Right lung (tissue), 5 donors: ENCODE measurements around the gene MARCHF10. TPM values are rescaled to one million over a fixed set of nuclear protein-coding genes. Genes with fewer than 3 reads are reported as not detected.

Source experiments
- DNase-seq, 2 donors: peaks; one replicate each; pipeline ENCODE4 v3.0.0-alpha.2; 2013
- polyA plus RNA-seq, 5 donors: library from polyadenylated mRNA; unstranded; fragments of 120-200 nt; gene quantifications; one replicate each; pipeline versions ENCODE4 v1.2.1 to v1.2.3, GENCODE V29; 2013; ENCODE audit warnings: inconsistent platforms in 1 of 5, low replicate concordance in 1 of 5; ENCODE audit not compliant: insufficient read length in 5 of 5, insufficient read depth in 1 of 5

The MARCHF10 gene
- polyA plus RNA-seq, 5 donors = 1.1 to 3.7 (median 2.7) TPM

DNA sequence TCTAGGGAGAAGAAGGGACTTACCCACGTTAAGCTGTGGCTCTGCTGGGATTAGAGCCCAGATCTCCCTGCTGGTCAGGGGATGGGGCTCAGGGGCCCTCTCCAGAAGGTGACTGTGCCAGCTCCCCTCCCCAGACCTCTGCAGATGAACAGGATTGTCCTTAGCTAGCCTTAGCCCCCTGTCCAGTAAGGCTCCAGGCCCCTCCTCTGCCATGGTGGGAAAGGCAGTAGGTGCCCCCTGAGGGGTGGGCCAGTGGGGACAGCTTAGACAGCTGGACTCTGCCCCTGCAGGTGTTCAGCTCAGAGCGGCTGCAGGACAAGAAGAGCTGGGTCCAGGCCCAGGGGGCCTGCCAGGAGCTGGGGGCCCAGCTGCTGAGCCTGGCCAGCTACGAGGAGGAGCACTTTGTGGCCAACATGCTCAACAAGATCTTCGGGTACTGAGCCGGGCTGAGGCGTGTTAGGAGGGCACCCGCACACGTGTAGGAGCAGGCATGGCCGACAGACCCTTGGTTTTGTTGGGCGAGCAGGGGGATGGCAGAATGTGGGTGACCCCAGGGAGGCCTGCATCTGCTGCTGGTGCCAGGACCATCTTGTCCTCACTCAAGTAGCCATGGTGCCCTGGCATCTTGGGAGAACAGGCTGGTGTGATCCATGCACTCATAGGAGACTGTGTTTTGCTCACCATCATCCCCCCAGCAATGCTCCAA, 129.7 kb downstream of the MARCHF10 start:
- no peak for DNase-seq

DNA sequence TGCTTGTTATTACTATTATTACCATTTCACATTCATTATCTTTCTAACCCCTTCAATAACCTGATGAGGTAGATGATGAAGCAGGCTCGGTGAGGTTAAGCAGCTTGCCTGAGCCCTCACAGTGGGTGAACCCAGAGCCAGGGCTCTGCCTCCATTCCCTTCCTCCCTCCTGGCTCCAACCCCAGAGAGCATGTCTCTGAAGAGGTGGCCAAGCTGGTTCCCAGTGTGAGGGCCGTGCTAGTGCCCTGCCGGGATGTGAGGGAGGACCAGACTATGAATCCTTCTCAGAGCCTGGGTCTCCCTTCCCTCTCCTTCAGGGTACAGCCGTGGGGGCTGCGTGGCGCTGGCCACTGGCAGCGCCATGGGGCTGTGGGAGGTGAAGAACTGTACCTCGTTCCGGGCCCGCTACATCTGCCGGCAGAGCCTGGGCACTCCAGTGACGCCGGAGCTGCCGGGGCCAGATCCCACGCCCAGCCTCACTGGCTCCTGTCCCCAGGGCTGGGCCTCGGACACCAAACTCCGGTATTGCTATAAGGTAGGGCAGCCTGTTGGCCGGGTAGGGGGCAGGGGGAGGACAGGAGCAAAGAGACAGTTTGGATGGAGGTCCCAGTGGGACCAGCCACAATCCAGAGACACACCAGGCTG, 131.0 kb downstream of the MARCHF10 start:
- no peak for DNase-seq

- DNase-seq = no peak
Measured at GRCh38 chr17:62676231-62676943, 131.7 kb downstream of the MARCHF10 start.

- DNase-seq = no peak
Measured at GRCh38 chr17:62675701-62676100, 132.4 kb downstream of the MARCHF10 start.

DNA sequence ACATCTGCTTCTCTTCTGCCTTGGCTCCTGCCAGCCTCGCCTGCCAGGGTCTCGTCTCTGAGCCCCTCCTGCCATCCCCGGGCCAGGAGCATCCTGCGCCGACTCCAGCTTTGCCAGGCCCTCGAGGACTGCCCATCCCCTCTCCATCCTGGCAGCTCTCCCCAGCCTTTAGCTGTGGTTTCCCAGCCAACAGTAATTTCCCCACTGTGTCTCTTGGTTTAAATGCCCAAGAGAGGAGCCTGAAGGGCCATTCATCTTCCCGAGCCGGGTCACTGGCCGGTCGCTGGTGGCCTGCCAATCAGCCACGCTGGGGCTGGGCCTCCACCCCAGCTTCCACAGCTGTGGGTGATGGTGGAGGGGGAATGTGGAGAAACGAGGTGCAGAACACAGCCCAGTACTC, 132.9 kb downstream of the MARCHF10 start:
- no peak for DNase-seq

DNA sequence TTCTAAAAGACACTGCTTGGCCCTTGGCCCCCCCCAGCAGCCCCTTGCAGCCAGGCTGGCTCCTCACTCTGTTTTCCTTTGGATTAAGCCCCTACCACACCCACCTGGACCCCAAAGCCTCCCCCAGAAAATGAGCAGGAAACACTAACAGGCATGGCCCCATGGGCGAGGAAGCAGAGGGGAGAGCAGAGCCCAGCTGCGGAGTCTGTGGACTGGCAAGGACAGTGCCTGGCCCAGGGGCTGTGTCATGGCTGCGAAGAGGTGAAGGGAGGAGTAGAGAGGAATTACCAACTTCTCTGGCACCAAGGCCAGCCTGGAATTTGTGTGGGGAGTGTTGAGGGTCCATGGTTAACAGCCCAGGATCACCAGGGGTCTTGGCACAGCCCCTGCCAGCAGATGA, 133.3 kb downstream of the MARCHF10 start:
- no peak for DNase-seq

DNA sequence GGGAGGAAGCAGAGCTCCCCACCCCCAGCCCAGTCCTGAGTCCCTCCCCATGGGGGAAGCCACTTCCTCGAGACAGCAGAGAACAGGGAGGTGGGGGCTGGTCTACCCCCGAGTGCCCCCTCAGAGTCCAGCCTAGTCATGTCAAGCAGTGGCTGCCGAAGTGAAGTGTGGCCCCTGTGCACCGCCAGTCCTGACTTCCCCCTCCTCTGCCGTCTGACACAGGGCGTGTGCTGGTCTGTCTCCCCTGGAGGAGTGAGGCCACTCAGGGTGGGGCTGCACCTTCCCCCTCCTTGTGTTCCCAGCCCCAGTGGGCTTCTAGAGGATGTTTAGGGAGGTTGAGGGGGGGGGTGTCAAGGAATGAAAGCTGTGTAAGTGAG, 133.8 kb downstream of the MARCHF10 start:
- DNase-seq = no peak

- no peak for DNase-seq
Measured at GRCh38 chr17:62673614-62674362, 134.3 kb downstream of the MARCHF10 start.

GRCh38 chr17:62672957-62673356, 135.2 kb downstream of the MARCHF10 start:
- DNase-seq = no peak

DNA sequence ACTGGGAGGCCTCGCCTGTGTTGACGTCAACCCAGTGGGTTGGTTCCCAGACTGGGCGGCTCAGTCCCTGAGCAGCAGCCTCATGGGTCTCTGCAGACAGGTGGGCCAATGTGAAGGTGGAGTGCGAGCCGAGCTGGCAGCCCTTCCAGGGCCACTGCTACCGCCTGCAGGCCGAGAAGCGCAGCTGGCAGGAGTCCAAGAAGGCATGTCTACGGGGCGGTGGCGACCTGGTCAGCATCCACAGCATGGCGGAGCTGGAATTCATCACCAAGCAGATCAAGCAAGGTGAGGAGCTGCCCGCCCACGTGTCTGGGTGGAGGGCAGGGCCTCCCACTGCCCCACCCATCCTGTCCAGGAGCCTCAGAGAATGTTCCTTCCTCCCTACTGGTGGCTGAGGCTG, 136.6 kb downstream of the MARCHF10 start:
- DNase-seq = no peak

DNA sequence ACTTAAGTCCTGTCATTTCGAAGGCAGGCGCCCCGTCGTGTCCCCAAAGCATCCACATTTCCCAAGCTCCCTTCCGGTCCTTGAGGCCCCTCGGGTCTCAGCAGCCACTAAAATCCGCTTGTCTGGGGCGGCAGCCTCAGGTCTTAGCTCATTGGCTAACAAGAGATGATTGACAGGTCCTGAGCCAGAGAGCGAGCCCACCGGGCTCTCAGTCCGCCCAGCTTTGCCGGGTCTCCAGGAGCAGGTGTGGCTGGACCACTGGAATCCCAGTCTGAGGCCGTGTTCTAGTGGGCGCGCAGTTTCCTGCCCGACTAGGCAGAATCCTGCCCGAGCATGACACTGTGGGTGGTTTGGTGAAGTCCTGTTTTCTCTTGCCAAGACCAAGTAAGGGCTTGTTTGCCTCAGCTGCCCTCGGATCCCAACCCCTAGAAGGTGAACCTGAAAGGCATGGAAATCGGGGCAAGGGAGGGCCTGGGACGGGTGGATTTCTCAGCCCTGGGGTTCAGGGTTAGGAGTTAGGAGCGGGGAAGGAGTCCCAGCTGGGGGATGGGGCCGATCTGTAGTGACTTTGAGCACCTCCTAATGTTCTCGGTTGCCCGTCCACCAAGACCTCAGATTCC, 137.8 kb downstream of the MARCHF10 start:
- no peak for DNase-seq

DNA sequence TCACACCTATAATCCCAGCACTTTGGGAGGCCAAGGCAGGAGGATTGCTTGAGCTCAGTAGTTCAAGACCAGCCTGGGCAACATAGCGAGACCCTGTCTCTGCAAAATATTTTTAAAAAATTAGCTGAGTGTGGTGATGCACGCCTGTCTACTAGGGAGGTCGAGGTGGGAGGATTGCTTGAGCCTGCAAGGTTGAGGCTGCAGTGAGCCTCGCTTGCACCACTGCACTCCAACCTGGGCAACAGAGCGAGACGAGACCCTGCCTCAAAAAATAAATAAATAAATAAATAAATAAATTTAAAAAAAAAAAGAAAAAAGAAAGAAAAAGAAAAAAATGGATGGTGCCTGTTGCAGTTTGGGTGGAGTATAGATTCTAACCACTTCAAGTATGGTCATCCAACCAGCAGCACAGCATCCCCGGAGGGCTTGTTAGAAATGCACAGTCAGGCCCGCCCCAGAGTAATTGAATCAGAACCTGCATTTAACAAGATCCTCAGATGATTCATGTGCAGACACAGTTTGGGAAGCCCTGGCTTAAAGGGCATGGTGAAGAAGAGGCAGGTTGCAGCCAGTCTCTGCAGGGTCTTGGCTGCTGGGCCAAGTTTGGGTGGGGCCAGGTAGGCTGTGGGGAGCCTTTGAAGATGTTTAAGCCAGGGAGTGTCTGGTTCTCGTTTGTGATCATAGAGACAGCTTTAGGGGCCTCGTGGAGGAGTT, 139.9 kb downstream of the MARCHF10 start:
- DNase-seq = no peak

GRCh38 chr17:62666801-62667591, 141.1 kb downstream of the MARCHF10 start:
- no peak for DNase-seq

GRCh38 chr17:62666061-62666800, 141.9 kb downstream of the MARCHF10 start:
- no peak for DNase-seq

GRCh38 chr17:62665599-62665998, 142.5 kb downstream of the MARCHF10 start:
- DNase-seq = no peak

DNA sequence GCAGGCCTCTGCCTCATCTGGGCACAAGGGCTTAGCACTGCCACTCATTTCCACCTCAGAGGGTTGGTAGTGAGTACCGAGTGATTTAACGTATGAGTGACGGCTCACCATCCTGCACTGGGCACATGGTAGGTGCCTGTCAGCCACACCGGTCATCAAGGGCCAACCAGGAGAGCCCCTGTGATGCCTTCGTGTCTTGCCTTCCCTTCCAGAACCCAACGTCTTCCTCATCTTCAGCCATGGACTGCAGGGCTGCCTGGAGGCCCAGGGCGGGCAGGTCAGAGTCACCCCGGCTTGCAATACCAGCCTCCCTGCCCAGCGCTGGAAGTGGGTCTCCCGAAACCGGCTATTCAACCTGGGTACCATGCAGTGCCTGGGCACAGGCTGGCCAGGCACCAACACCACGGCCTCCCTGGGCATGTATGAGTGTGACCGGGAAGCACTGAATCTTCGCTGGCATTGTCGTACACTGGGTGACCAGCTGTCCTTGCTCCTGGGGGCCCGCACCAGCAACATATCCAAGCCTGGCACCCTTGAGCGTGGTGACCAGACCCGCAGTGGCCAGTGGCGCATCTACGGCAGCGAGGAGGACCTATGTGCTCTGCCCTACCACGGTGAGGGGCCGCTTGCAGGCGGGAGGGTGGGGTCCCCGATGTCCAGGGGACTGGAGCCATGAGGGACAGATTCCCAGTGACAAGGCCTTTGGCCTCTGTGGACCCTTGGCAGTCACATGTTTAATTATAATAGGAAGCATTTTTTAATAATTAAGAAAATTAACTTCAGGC, 143.6 kb downstream of the MARCHF10 start:
- DNase-seq = no peak

- DNase-seq = no peak
Measured at GRCh38 chr17:62663304-62663703, 144.8 kb downstream of the MARCHF10 start.

DNA sequence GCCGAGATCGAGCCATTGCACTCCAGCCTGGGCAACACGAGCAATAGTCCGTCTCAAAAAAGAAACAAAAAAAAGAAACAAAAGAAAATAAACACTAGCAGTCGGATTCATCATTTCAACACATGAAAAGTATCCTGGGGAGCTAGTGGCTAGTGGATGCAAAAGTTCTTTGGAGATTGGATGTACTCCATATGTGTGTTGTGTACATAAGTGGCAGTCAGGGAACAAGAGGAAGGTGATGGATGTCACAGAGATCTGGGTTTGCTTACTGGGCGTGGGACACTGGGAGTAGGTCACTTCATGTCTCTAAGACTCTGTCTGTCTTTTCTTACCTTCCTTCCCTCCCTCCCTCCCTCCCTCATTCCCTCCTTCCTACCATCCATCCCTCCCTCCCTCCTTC, 145.3 kb downstream of the MARCHF10 start:
- no peak for DNase-seq

DNA sequence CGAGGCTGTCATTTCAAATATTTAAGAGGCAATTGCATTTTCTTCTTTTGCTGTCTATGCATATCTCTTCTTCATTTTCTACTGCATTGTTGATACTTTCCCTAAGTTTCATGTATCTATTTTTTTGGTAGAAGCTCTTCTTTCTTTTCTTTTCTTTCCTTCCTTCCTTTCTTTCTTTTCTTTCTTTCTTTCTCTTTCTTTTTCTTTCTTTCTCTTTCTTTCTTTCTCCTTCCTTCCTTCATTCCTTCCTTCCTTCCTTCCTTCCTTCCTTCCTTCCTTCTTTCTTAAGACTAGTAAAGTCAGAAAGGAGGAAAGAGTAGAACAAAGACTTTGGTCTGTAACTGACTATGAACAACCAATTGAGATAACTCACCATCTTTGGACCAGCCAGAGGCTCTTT, 146.8 kb downstream of the MARCHF10 start:
- DNase-seq = no peak
